Activated CD4-positive, alpha-beta T cell treated with anti-CD3 and anti-CD28 coated beads, Interleukin-2, amount 50 U/mL, for 4 hours (primary cell): ENCODE measurements around the gene GOSR2.
"Not testable (repeated sequence)": the region's sequence is repeated elsewhere in the genome, so short reads cannot be mapped to it uniquely, and the experiment has no call there.

ENCODE experiments used
- DNase-seq, 2 experiments: peaks; one replicate each; pipeline ENCODE4 v3.0.0-alpha.2; 2020

GOSR2 gene

DNA sequence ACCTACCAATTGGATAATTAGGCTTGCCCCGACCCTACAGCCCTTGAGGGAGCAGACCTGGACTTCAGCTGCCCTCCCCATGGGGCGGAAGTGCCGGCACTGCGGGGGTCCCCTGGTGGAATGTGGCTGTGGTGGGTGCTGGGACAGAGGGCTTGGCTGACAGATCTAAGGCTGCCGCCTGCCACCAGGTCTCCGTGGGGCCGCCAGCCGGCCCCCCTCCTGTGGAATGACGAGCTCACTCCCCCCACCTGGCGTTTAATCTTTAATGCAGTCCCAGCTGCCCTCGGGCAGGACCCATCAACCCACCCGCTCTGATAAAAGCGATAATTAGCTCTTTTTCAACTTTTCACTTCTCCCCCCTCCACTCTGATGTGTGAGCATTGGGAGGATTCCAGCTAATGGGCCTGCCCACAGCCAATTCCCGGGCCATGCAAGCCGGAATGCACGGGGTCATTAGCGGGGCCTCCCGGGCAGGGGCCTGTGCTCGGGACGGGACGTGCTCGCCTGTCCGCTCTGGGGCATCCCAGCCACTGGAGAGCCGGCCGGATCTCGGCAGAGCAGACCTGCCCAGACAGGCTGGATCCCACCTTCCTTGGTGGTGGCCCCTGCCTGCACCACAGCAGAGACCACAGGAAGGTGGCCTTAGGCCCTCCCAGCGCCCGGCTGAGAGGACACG is 28.3 kb upstream of the GOSR2 start:
- DNase-seq, result no peak

- no peak for DNase-seq
Measured at GRCh38 chr17:46895171-46895570, 27.8 kb upstream of the GOSR2 start.

GRCh38 chr17:46896991-46897390 is 26.0 kb upstream of the GOSR2 start:
- DNase-seq, result no peak

DNA sequence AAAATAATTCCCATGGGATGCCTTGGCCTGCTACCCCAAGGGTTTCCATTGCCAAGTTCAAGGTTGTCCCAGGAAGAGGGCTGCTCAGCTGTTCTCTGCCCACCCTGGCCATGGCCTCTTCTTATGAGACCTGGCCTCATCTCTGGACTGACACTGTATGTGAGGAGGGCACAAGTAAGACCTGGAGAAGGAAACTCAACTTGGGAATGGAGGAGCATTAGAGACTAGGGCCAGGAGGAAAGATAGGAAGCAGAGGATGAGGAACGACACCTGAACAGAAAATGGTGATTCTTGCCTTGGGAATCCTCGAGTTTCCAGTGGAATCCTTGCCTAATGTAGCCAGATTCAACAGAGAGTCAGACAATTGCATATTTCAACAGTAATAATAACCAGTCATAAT is 24.6 kb upstream of the GOSR2 start:
- no peak for DNase-seq

DNA sequence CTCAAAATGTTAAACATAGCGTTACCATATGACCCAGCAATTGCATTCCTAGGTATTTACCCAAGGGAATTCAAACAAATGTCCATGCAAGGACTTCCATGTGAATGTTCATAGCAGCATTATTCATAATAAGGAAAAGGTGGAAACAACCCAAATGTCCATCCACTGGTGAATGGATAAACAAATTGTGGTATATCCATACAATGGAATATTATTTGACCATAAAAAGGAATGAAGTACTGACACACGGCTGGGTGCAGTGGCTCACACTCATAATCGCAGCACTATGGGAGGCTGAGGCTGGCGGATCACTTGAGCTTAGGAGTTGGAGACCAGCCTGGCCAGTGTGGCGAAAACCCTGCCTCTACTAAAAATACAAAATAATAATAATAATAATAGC is 24.1 kb upstream of the GOSR2 start:
- no peak for DNase-seq

DNA sequence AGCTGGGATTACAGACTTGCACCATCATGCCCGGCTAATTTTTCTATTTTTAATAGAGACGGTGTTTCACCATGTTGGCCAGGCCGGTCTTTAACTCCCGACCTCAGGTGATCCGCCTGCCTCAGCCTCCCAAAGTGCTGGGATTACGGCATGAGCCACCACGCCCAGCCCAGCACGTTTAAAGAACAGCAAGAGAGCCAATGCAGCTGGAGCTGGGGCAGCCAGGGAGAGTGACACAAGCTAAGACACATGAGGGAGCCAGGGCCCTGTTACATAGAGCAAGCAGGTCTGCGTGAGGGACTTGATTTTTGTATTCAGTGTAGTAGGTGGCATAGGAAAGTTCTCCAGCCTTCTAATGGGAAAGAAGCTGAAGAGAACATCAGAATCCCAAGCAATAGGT is 21.7 kb upstream of the GOSR2 start:
- no peak for DNase-seq

DNA sequence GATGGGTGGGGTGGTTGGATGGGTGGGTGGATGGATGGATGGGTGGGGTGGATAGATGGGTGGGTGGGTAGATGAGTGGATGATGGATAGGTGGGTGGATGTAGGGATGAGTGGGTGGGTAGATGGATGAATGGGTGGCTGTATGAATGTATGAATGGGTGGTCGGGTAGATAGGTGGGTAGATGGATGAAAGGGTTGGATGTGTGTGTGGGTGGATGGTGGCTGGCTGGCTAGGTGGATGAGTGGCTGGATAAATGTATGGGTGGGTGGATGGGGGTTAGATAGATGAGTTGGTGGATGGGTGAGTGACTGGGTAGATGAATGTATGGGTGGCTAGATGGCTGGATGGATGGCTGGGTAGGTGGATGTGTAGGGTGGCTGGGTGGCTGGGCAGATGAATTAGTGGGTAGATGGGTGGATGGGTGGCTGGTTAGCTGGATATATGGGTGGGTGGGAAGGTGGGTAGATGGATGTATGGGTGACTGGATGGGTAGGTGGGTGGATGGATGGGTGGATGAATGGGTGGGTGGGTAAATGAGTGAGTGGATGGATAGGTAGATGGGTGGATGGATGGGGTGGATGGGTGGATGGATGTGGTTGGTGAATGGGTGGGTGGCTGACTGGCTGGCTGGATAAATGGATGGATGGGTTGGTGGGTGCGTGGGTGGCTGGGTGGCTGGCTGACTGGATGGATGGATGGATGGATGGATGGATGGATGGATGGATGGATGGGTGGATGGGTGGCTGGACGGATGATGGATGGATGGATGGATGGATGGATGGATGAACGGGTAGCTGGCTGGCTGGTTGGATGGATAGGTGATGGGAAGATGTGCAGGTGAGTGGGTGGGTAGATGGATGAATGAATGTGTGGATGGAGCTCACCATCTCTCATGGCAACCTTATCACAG is 18.9 kb upstream of the GOSR2 start:
- no peak for DNase-seq

DNA sequence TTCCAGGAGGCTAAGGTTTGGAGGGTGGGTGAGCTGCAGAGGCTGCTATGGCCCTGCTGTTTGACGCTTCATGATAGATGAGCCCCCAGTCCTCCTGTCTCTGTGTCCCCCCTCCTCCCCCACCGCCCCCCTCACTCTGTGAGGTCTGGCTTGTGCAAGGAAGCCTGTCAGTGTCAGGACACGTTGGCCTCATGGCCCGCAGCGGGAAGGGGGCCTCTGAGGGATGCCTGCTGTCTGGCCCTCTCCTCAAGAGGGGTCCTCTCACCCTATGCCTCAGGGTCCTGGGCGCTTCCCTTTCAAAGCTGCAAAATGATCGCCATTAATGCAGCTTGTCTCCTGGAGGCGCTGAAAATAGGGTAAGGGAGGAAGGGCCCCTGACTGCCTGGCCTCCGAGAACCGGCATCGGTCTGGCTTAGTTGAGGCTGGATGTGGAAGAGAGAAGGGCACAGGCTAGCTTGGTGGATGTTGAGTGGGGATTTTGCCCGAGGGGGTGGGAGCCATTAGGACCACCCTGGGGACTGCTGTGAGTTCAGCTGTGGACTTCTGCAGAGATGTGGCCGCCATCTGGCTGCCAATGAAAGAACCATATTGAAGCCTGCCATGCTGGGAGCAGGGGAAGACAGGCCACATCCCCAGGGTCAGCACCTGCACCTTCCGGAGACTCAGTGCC is 14.8 kb upstream of the GOSR2 start:
- no peak for DNase-seq

DNA sequence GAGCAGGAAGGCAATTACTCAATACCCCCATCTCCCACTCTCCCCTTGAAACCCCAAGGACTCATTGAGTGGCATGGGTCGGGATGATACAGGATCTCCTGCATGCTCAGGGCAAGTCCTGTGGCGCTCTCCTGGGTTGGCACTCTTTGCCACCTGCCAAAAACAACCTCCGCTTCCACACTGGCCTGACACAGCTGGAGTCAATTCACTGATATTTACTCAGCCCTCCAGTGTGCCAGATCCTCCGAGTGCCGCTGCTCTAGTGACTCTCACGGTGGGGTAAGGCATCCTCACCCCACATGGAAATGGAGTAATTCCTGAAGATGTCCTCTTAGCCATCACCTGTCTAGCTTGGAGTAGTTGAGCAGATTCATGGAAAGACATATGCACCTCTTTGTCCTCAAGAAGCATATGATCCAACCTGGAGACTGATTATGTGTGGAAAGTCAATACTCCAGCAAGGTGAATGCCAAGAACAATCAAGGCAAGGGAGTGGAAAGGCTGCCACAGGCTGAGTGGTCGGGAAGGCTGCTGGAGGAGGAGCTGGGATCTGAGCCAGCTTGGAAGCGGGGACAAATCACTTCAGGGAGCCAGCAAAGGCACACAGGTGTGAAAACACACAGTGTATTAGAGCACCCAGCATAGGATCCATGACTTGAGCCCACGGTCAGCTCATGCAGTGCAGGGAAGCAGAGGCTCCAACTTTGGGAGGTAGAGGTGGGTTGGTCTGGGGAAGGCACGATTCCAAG is 12.6 kb upstream of the GOSR2 start:
- DNase-seq, result no peak

DNA sequence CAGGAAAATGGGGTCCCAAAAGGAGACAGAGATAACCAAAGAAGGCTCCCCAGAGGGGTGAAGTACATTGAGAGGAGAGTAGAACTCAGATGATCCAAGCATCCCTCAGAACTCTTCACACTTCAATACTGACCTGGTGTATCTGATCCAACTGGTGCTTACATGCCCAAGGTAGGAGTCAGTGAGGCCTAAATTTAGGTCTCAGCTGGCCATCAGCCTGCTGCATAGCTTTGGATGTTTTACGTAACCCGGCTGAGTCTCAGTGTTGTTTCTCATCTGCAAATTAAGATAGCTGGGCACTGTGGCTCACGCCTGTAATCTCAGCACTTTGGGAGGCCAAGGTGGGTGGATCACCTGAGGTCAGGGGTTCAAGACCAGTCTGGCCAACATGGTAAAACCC is 11.6 kb upstream of the GOSR2 start:
- no peak for DNase-seq

DNA sequence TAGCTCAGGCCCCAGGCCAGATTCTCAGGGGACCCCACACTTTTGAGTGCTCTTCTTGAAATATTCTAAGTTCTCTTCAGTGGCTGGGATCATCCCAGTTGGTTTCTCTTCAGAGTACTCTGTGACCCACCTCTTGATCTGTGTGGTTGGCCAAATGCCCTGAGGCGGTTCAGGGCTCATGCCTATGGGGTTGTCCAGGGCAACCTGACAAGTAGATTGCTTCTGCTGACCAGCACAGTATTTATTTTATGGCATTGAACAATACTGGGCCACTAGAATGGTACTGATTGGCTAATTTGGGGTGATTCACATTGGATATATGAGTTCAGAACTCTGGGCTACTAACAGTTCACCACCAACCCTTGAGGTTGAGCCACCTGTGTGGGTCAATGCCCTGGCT is 7.4 kb upstream of the GOSR2 start:
- DNase-seq, result no peak

DNA sequence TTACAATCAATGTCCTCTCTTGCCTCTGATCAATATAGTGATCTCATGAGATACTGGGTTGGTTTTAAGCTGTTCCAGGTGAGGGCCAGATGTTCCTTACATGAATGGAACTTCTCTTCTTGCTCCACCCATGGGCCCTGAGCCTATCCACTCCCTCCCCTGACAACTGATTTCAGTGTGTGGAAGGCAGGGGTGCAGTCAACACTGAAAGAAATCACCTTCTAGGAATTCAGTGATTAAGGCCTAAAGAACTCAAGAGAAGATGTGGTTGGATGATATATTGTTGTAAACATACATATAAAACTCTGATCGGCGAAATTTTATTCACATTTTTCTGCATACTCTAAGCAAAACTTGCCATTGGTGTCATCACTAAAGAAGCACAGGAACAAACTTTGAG is 6.7 kb upstream of the GOSR2 start:
- DNase-seq, result no peak

DNA sequence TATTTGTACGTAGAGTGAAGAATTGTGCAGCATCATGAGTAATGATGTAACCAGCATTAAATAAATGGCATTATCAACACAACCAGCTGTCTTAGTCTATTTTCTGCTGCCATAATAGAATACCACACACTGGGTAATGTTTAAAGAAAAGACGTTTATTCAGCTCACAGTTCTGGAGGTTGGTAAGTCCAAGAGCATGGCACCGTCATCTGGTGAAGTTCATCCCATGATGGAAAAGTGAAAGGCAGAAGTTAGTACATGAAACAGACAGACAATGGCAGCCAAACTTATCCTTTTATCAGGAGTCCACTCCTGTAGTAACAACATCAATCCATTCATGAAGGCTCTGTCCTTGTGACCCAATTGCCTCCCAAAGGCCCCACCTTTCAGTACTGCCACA is 6.3 kb upstream of the GOSR2 start:
- DNase-seq, result no peak

DNA sequence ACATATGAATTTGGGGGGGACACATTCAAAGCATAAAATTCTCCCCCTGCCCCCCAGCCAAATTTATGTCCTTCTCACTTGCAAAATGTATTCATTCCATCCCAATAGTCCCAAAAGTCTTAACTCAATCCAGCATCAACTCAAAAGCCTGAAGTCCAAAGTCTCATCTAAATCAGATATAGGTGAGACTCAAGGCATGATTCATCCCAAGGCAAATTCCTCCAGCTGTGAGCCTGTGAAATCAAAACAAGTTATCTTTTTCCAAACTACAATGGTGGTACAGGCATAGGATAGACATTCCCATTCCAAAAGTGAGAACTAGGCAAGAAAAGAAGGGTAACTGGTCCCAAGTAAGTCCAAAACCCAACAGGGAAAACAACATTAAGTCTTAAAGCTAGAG is 5.9 kb upstream of the GOSR2 start:
- no peak for DNase-seq

GRCh38 chr17:46917516-46917915 is 5.4 kb upstream of the GOSR2 start:
- no peak for DNase-seq

- not testable (repeated sequence) for DNase-seq
Measured at GRCh38 chr17:46921962-46922361, 998 bp upstream of the GOSR2 start.

DNA sequence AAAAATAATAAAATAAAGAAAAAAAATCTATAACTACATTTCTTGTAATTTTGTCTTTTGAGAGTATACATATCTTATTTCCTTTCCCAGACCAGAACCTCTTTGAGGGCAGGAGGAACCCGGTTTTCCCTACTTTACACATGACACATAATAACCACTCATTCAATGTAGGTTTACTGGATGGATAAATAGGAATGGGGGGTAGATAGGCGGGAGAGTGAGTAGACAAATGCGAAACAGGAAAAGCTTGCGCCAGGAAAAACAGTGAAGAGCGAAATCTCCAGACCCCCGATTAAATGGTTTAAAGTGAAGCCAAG is 515 bp upstream of the GOSR2 start:
- DNase-seq, result no peak

- no peak for DNase-seq
Measured at GRCh38 chr17:46925185-46925868, 2.4 kb downstream of the GOSR2 start.

DNA sequence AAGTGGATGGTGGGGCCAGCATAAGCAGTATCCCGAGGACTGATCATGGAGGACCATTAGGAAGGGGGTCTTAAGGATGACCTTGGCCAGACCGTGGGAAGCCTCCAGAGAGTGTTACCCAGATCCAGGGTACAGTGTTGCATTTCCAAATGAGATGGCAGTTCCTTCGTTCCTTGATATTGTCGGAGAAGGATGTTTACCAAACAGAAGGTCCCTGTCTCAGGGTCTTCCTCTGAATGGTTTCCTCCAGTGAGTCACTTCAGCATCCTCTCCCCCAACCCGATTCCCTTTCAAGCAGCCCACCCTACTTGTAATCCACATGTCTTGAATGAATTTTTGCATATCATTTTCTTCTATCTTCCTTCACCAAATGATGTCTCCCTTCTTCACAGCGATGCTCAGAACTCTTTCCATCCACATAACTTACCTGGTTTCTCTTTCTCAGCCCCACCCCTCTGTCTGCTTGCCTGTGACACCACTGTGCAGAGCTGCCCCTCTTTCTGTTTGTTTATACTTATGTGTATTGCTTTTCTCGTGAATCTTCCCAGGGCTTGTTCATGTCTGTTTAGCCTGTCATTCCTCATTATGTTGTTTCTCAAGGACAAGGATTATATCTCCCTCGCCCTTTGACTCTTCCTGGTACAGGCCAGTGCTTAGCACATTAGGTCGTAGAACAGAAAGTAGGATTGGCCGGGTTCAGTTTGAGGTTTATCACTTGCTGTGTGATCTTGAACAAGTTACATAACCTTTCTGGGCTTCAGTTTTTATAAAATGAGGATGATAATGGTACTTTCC is 5.7 kb downstream of the GOSR2 start:
- no peak for DNase-seq

DNA sequence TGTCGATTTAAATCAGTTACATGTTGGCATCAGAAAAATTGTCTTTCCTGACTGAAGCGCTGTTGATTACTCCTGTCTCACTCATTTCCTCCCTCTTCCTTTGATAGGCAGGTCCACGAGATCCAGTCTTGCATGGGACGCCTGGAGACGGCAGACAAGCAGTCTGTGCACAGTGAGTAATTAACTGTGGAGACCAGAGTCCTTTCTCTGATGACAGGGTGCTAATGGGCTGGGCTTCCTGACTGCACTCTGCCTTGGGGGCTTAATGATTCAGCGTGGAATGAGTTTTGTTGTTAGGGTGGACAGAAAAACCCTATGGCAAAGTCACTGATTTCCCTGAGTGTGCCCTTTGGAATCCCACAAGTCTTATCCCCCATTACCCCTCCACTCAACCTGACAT is 6.5 kb downstream of the GOSR2 start:
- DNase-seq, result no peak

DNA sequence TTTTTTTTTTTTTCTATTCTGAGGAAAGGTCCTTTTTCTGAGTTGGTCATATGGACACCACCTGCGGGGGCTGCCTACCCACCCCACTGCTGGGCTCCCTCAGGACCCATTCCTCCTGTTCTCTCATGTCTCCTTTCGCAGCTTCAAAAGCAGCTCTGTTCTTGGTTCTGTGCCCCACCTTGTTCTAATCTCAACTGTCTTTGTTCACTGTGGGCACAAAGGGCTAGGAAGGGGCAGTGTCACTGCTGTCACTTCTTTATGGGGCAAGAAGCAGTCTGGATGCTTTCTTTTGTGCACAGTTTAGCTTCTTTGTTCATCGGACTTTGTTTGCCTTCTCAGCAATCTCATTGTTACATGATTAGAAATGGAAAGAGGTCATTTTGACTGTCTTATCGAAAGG is 7.1 kb downstream of the GOSR2 start:
- DNase-seq, result no peak

- DNase-seq, result no peak
Measured at GRCh38 chr17:46931596-46931995, 8.6 kb downstream of the GOSR2 start.
